GM18870 (cell line): ENCODE results near the gene DHRS2.

Experiments used
- ATAC-seq: cut with Tn5 transposase; IDR thresholded peaks from one replicate; pipeline ENCODE4 v1.9.1; 2021; ENCODE audit warnings: moderate library complexity; ENCODE audit not compliant: unreplicated experiment

Gene DHRS2

DNA sequence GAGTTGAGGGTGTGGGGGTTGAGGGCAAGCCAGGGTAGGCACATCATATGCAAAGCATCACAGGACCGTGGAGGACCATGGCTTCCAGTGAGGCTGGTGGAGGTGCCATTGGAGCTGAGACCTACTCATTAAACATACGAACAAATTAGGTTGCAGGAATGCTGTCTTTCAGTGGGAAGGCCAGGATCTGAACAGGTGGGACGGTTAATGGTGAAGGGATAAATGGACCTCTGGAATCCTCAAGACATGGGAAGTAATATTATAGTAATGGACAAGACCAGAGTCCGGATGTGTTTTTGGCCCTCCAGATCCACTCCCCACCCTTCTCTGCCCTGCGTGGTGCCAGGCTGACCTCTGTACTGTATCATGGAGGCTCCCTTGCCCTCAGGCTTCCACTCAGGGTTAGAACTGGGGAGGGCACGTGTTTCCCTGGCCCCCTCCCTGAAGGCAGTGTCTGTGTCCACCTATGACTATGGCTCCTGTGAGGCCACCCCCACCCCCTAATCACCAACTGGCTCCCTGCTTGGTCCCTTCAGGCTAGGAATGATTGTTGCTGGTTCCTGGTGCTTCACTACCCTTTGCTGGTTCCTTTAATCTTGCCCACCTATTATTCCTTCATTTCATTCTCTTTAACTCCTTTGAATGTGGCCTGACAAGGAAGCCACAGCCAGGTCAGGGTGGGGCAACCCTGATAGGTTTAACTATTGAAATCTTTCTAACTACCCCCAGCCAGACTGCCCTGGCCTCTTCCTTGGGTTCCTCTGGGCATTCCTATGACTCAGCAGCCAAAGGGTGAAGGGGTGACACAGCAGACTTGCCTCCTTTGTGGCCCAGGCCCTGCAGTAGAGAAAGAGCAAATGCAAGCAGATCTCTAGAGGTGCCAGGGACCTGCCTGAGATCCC, 10.7 kb downstream of the DHRS2 start:
- ATAC-seq, result no peak

DNA sequence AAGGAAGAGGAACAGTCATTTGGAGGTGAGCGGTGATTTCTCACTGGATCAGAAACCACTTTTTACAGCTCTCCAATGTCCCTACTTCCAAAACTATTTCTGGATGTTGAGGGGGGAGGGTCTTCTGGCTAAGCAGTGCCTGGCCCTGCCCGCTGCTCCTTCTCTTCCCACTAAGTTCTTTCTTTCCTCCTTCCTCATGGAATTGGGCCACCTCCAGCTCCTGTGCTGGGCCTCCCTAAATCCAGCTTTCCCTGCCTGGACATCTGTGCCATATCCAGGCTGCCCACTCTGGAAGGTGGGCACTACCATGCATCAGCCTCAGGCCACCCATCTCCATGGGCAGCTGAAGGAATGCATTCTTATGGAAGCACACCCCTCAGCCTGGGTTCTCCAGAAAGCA, 11.5 kb downstream of the DHRS2 start:
- ATAC-seq, result no peak

DNA sequence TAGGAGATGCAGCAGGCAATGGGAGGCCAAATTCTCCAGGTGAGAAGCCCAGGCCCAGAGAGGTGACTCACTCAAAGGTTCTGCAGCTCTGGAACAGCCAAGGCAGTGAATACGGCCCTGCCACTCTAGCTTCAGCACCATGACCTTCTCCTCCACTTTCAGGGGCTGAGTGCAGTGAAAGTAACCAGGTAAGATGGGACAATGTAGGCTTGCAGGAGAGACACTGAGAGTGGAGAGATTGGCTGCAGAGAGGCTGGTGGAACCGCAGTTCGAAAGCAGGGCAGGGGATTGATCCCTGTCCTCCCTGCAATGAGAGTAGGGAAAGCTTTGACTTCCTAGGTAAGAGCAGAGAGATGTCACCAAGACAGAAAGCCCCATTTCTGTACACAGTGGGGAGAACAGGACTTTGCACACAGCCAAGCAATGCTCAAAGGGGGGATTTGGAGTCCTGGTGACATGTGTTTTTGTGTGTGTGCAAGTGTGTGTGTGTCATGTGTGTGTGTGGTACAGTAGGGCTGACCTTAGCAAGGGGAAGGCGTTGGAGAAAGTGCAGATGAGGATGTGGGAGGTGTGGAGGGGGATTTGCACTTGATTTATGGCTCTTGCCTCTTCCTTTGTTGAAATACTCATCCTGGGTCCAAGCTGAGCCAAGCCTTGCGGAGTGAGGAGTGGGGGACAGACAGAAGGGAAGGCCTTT, 12.7 kb downstream of the DHRS2 start:
- ATAC-seq, result no peak

DNA sequence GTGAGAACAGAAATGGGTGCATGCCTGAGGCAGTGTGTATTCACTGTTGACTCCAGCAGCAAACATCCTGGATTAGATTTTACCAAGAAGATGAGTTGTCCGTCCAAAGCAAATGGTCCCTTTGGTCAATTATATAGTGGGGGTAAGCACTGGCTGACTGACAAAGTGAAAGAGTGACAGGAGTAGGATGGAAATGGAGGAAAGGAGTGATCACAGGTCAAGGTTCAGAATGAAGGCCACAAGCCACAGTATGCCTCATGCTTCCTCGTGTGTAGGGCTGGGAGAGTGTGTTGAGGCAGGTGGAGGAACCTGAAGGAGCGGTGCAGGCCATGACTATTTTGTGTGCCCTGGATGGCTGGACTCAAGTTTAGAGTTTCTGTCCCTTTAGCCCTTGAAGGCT, 14.3 kb downstream of the DHRS2 start:
- no peak for ATAC-seq

DNA sequence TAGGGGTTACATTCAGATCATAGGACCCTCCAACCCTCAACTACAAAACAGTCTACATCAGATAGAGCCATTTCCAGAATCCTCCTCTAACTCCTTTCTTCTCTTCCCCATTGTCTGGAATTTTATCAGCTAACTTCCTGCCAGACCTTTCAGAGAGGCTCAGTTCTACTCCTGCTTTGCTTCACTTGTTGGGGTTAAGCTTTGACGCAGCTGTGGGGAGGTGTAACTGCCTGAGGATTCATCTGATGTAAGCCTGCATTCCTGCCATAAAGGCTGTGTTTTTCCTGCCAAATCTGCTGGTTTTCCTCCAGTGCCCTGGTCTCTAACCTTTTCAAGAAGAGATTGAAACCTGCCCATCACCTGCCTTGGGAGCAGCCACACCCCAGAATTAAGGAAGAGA, 16.9 kb downstream of the DHRS2 start:
- no peak for ATAC-seq

GRCh38 chr14:23654231-23654630, 18.1 kb downstream of the DHRS2 start:
- ATAC-seq, result no peak

DNA sequence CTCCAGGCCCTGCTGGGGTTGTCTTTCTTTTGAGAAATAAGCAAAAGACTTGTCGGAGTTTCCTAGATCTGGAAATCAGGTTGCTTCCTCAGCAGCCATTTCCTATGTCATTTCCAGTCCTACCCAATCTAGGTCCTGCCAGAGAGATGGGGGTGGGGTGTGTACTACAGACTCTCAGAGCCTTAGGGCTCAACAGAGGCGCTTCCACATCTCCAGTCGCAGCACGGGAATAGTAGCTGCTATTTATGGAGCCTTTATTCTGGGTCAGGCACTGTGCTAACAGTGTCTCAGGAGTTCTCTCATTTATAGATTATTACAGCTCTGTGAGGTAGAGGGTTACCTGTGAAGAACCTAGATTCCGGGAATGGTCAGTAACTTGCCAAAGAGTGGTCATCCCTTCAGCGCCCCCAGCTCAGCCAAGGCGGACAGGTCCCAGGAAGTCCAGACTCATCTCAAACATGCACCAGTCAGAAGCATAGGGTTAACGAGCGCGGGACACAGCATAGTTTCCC, 21.9 kb downstream of the DHRS2 start:
- no peak for ATAC-seq

- ATAC-seq, result no peak
Measured at GRCh38 chr14:23660290-23661226, 24.4 kb downstream of the DHRS2 start.

- ATAC-seq, result no peak
Measured at GRCh38 chr14:23661542-23661941, 25.4 kb downstream of the DHRS2 start.

- ATAC-seq, result no peak
Measured at GRCh38 chr14:23663127-23663526, 27.0 kb downstream of the DHRS2 start.

- no peak for ATAC-seq
Measured at GRCh38 chr14:23663711-23664110, 27.5 kb downstream of the DHRS2 start.

GRCh38 chr14:23664207-23664885, 28.2 kb downstream of the DHRS2 start:
- no peak for ATAC-seq

- no peak for ATAC-seq
Measured at GRCh38 chr14:23665302-23666016, 29.3 kb downstream of the DHRS2 start.

- no peak for ATAC-seq
Measured at GRCh38 chr14:23667134-23667533, 31.0 kb downstream of the DHRS2 start.

GRCh38 chr14:23669441-23669840, 33.3 kb downstream of the DHRS2 start:
- no peak for ATAC-seq

GRCh38 chr14:23670481-23670880, 34.3 kb downstream of the DHRS2 start:
- ATAC-seq, result no peak

DNA sequence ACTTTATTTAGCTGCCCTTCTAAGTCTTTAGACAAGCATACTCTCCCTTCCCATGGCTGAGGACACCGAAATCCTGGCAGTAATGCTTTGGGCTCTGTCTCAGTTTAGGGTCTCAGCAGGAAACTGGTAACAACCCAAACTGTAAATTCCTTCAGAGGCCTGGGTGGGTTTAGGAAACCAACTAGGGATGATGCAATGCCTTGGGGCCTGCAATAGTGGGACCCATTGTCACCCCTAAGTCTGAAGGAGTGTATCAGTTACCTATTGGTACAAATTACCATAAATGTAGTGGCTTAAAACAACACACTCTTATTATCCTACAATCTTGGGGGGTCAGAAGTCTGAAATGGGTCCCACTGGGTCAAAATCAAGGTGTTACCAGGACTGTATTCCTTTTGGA, 36.0 kb downstream of the DHRS2 start:
- no peak for ATAC-seq

- ATAC-seq, result no peak
Measured at GRCh38 chr14:23675337-23675736, 39.2 kb downstream of the DHRS2 start.

DNA sequence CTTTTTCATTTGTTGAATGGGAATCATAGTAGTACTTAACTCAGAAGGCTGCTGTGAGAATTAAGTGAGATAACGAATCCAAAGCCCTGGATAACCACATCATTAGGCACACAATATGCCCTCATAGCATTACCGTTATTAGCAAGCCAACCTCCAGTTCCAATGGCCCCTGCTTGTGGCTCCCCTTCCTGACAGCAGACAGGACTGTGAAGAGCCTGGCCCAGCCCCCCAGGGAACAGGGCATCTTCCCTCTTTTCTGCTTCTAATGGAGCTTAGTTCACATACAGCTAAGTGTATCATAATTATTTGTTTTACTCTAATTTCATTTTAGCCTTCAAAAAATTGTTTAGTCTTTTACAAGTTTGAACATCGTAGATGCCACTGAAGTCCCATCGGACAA, 39.7 kb downstream of the DHRS2 start:
- ATAC-seq, result no peak

DNA sequence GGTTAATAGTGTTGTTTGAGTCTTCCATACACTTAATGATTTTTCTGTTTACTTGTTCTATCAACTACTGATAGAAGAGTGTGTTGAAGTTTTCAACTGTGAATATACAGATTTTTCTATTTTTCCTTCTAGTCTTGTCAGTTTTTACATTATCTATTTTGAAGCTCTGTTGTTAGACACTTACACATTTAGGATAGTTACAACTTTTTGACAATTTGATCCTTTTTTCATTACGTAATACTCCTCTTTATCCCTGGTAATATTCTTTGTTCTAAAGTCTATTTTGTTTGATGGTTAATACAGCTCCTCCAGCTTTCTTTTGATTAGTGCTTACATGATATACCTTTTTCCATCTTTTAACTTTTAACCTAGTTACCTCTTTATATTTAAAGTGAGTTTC, 45.2 kb downstream of the DHRS2 start:
- no peak for ATAC-seq
